ENCODE results near the gene TMEM200C. TPM values are rescaled to one million over a fixed set of nuclear protein-coding genes. Genes with fewer than 3 reads are reported as not detected.

Gene TMEM200C
- total RNA-seq = 1 to 10 TPM in 4 of 6 experiments, under 1 TPM in 2; 0.19 to 1.6 (median 1.1) TPM
- long read RNA-seq = 0 reads

DNA sequence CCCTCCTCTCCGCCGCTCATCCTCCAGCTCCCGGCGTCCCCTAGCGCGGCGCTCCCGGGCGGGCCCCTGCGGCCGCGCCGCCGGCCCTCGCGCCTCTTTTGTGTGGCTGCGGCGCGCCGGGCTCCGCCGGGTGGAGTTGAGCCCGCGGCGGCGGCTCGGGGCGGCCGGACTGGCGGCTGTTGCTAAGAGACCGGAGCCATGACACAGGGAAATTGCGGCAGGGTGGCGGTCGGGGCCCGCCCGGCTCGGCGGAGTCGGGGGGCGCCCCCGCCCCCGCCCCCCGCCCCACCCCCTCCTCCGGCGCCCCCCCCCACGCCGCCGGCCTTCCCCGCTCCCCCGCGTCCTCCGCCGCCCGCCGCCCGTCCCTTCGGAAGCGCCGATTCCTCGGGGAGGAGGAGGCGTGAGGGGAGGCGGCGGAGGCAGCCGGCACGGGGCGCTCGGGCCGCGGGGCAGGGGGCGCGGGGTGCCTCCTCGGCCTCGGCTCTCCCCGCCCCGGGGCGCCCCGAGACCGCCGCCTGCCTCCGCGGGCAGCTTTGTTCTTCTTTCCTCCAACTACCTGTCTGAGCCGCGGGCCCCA is at the start of gene TMEM200C:
Gene TMEM200C, minus strand, starts transcription at position 224 of the 577 bp plus-strand sequence. CDS start 3,459 bp downstream, outside the sequence.
- DNase-seq (peak in 2 of 3 donors; percentile 27 to 46), ATAC-seq (peak in 3 of 4 donors; percentile 13 to 48 (median 26))
- Histone ChIP-seq H3K4me1 (peaks cover 0 to 23% (median 2%) of the 10 kb centered on the region in 4 donors), H3K27ac (peak within 1 kb of the TSS in 2 of 3 donors; percentile 31 to 47), H3K27me3 (peaks cover 0 to 38% of the 10 kb centered on the region in 2 donors), H3K9me3 (no peaks in the 10 kb centered on the region), H3K4me3 (peak within 1 kb of the TSS; percentile 33 to 50 (median 40)), H3K36me3 (no peaks in the 10 kb centered on the region)
- WGBS (ENCODE audit: insufficient coverage, low coverage, low lambda C conversion rate, missing lambda C conversion rate) = no CpG with 5 or more reads among the region's 83 CpGs
- no peak for TF ChIP-seq POLR2A (IDR thresholded peaks at IDR 0.05)
- TF ChIP-seq, protein P1, sequence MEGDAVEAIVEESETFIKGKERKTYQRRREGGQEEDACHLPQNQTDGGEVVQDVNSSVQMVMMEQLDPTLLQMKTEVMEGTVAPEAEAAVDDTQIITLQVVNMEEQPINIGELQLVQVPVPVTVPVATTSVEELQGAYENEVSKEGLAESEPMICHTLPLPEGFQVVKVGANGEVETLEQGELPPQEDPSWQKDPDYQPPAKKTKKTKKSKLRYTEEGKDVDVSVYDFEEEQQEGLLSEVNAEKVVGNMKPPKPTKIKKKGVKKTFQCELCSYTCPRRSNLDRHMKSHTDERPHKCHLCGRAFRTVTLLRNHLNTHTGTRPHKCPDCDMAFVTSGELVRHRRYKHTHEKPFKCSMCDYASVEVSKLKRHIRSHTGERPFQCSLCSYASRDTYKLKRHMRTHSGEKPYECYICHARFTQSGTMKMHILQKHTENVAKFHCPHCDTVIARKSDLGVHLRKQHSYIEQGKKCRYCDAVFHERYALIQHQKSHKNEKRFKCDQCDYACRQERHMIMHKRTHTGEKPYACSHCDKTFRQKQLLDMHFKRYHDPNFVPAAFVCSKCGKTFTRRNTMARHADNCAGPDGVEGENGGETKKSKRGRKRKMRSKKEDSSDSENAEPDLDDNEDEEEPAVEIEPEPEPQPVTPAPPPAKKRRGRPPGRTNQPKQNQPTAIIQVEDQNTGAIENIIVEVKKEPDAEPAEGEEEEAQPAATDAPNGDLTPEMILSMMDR (IDR thresholded peaks at IDR 0.05) = no peak
- intact Hi-C loops (cut with DNase I) = no loop called here

DNA sequence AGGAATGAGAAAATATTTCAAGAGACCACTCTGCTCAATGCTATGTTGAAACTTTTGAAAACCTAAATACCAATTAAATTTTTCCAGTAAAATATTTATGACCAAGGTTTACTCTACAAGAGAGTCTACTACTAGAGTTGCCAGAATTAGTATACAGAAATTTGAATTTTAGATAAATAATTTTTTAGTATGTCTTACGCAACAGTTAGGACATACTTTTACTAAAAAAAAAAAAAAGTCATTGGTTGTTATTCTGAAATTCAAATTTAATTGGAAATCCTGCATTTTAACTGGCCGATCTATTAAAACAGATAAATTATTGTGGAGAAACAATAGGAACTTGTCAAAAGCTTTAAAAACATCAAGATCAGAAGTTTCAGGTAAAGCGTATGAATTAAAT is 49.1 kb upstream of the TMEM200C start:
- no peaks in the 10 kb centered on the region for H3K36me3 ChIP-seq
- no peaks in the 10 kb centered on the region for H3K4me1 ChIP-seq
- no peak for DNase-seq
- no peaks in the 10 kb centered on the region for H3K27me3 ChIP-seq
- H3K9me3 ChIP-seq = no peaks in the 10 kb centered on the region
- ATAC-seq = no peak
- no peak overlapping the region for H3K4me3 ChIP-seq
- WGBS (ENCODE audit: insufficient coverage, low coverage, low lambda C conversion rate, missing lambda C conversion rate) = 88% methylated on average over 3 of the region's 3 CpGs
- TF ChIP-seq, protein P1 (IDR thresholded peaks at IDR 0.05) = no peak
- TF ChIP-seq POLR2A (IDR thresholded peaks at IDR 0.05) = no peak
- no peak overlapping the region for H3K27ac ChIP-seq
- intact Hi-C loops (cut with DNase I) = no loop called here

DNA sequence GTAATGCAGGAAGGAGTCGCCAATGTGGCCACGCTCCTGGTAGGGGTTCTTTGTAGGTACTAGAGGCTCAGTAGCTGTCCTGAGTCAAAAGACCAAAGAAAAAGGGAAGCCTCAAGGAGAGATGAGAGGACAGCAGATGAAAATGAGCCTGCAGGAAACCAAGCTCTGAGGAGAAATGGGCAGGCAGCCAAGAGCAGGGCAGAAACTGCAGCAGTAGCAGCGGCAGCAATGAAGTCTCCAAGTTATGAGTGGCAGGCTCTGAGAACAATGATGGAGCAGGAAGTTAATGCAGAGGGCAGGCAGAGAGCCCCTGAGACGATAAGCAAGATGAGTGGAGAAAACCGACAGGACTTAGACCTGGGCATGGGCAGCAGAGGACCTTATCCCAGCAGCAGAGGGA is 48.2 kb upstream of the TMEM200C start:
- H3K4me1 ChIP-seq = no peaks in the 10 kb centered on the region
- H3K27ac ChIP-seq = no peak overlapping the region
- H3K4me3 ChIP-seq = no peak overlapping the region
- ATAC-seq = no peak
- 48% methylated on average over 5 of the region's 5 CpGs for WGBS (ENCODE audit: insufficient coverage, low coverage, low lambda C conversion rate, missing lambda C conversion rate)
- no peaks in the 10 kb centered on the region for H3K36me3 ChIP-seq
- H3K27me3 ChIP-seq = no peaks in the 10 kb centered on the region
- H3K9me3 ChIP-seq = no peaks in the 10 kb centered on the region
- intact Hi-C loops (cut with DNase I) = no loop called here
- DNase-seq = no peak
- TF ChIP-seq POLR2A (IDR thresholded peaks at IDR 0.05) = no peak

DNA sequence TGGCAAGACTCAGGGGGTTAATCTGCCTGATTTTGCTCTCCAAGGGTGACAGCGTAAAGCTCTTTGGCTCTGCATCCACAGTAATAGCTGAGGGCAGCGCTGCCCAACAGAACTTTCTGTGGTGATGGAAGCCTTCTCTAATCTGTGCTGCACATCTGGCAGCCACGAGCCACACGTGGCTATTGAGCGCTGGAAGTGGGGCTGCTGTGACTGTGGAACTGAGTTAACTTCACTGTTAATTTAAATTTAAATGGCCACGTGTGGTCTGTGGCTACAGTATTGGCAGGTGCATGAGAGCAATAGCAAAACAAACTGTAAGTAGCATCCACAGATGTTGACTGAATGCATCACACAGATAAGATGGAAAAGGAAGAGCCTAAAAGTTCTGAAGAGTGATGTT is 47.3 kb upstream of the TMEM200C start:
- Histone ChIP-seq H3K9me3 (no peaks in the 10 kb centered on the region), H3K27me3 (no peaks in the 10 kb centered on the region), H3K27ac (no peak overlapping the region), H3K4me1 (no peaks in the 10 kb centered on the region), H3K36me3 (no peaks in the 10 kb centered on the region), H3K4me3 (no peak overlapping the region)
- intact Hi-C loops (cut with DNase I) = no loop called here
- ATAC-seq (no peak), DNase-seq (no peak)
- TF ChIP-seq, protein P1 (IDR thresholded peaks at IDR 0.05) = no peak
- no peak for TF ChIP-seq POLR2A (IDR thresholded peaks at IDR 0.05)
- 70% methylated on average over 6 of the region's 6 CpGs for WGBS (ENCODE audit: insufficient coverage, low coverage, low lambda C conversion rate, missing lambda C conversion rate)

DNA sequence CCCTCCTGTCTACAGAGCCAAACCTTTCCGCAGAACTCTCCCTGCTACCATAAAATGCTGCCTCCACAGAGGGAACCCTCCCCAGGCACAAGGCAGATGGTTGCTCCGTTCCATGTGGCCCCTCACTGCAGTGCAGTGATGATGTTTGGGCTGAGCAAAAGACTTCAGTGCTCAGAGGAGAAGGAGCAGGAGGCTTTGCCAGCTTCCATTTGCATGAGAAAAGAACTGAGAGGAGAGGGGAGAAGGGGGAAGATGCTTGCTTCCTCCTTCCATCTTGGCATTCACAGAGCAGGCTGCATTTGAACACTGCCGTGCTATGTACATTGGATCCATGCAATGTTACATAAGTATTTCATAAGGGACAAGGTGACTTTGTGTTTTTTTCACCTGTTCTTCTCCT is 46.6 kb upstream of the TMEM200C start:
- Histone ChIP-seq H3K36me3 (no peaks in the 10 kb centered on the region), H3K4me1 (no peaks in the 10 kb centered on the region), H3K27ac (no peak overlapping the region), H3K4me3 (no peak overlapping the region), H3K9me3 (no peaks in the 10 kb centered on the region), H3K27me3 (no peaks in the 10 kb centered on the region)
- DNase-seq (no peak), ATAC-seq (no peak)
- 0% methylated on average over 1 of the region's 3 CpGs for WGBS (ENCODE audit: insufficient coverage, low coverage, low lambda C conversion rate, missing lambda C conversion rate)
- TF ChIP-seq, protein P1 (IDR thresholded peaks at IDR 0.05) = no peak
- TF ChIP-seq POLR2A (IDR thresholded peaks at IDR 0.05) = no peak
- intact Hi-C loops (cut with DNase I) = no loop called here

Data from right lobe of liver (tissue), 6 donors.